HEK293T (cell line): Measurements from ENCODE around the gene SNAI3.

ENCODE experiments used
- ARNT ChIP-seq: fragments of 450-650 bp; IDR thresholded peaks from 2 replicates; pipeline ENCODE4 v1.6.1; 2017; ENCODE audit warnings: mild to moderate bottlenecking
- BHLHE40 ChIP-seq: fragments of 450-650 bp; IDR thresholded peaks from 2 replicates; pipeline ENCODE4 v1.6.1; 2016; ENCODE audit warnings: mild to moderate bottlenecking, moderate library complexity, borderline replicate concordance
- CTBP1 ChIP-seq: fragments of 450-650 bp; IDR thresholded peaks from 2 replicates; pipeline ENCODE4 v1.6.1; 2016; ENCODE audit warnings: borderline replicate concordance
- ELF4 ChIP-seq: fragments of 450-650 bp; IDR thresholded peaks from 2 replicates; pipeline ENCODE4 v1.6.1; 2017; ENCODE audit warnings: antibody characterized with exemption
- FOXK2 ChIP-seq: fragments of 450-650 bp; IDR thresholded peaks from 2 replicates; pipeline ENCODE4 v1.6.1; 2016; ENCODE audit warnings: mild to moderate bottlenecking
- FOXM1 ChIP-seq: fragments of 450-650 bp; IDR thresholded peaks from 2 replicates; pipeline ENCODE4 v1.6.1; 2017; ENCODE audit warnings: mild to moderate bottlenecking, borderline replicate concordance
- NFRKB ChIP-seq: fragments of 450-650 bp; IDR thresholded peaks from 2 replicates; pipeline ENCODE4 v1.6.1; 2016; ENCODE audit warnings: mild to moderate bottlenecking, moderate library complexity
- SUZ12 ChIP-seq: fragments of 450-650 bp; IDR thresholded peaks from 2 replicates; pipeline ENCODE4 v1.6.1; 2016; ENCODE audit warnings: mild to moderate bottlenecking
- TARDBP ChIP-seq: fragments of 450-650 bp; IDR thresholded peaks from 2 replicates; pipeline ENCODE4 v1.6.1; 2016
- ZNF384 ChIP-seq: fragments of 450-650 bp; IDR thresholded peaks from 2 replicates; pipeline ENCODE4 v1.6.1; 2016

DNA sequence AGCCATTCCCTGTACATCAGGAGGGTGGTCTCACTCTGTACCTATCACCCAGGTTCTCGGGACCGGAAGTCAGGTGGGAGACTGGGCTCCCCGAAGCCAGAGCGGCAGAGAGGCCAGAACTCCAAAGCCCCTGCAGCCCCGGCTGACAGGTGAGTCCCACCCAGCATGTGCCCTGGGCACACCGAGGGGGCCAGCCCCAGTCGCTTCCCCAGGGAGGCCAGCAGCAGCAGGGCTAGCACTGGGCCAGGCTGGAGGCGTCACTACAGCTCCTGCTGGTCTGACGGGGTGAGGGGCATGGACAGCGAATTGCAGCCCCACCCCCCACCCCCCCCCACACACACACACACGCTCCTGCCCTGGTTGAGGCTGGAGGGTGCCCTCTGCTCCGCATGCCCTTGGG is 55.9 kb downstream of the SNAI3 start:
- TF ChIP-seq ELF4 = no peak
- TF ChIP-seq FOXK2 = no peak
- no peak for TF ChIP-seq TARDBP
- no peak for TF ChIP-seq CTBP1
- no peak for TF ChIP-seq BHLHE40
- TF ChIP-seq SUZ12 = no peak
- no peak for TF ChIP-seq ZNF384
- TF ChIP-seq NFRKB = no peak
- TF ChIP-seq ARNT = no peak
- TF ChIP-seq FOXM1 = no peak
